A549 (cell line): ENCODE data around the gene TRPV3.

Experiments used
- BHLHE40 ChIP-seq: IDR thresholded peaks from 2 replicates; pipeline ENCODE4 v1.6.1; 2012; ENCODE audit warnings: low read depth, low read length, inconsistent platforms
- CTCF ChIP-seq: fragments of >200 bp; sonication (Bioruptor Twin); formaldehyde crosslinking; IDR thresholded peaks from 3 replicates; pipeline ENCODE4 v1.5.1; 2016
- ELK1 ChIP-seq: fragments of 150-350 bp; IDR thresholded peaks from 2 replicates; pipeline ENCODE4 v1.6.1; 2014; ENCODE audit warnings: low read depth, mild to moderate bottlenecking, low read length
- EP300 ChIP-seq, 2 experiments: fragments of >200 bp; sonication (Bioruptor Twin); formaldehyde crosslinking; IDR thresholded peaks; 2 replicates in 1 of 2; 3 replicates in 1 of 2; pipeline ENCODE4 v1.6.1; 2016 to 2017
- KDM1A ChIP-seq: fragments of 200-600 bp; sonication (generic); IDR thresholded peaks from 2 replicates; pipeline ENCODE4 v1.6.1; 2016; ENCODE audit warnings: low read depth, mild to moderate bottlenecking
- MAFK ChIP-seq: fragments of 450-650 bp; IDR thresholded peaks from 2 replicates; pipeline ENCODE4 v1.6.1; 2014; ENCODE audit not compliant: partially characterized antibody
- MAX ChIP-seq: IDR thresholded peaks from 2 replicates; pipeline ENCODE4 v1.6.1; 2012
- MYC ChIP-seq: IDR thresholded peaks from 2 replicates; pipeline ENCODE4 v1.6.1; 2012; ENCODE audit warnings: mild to moderate bottlenecking, inconsistent platforms, low read length, improper control_type of control experiment, borderline replicate concordance
- POLR2A ChIP-seq: IDR thresholded peaks from 2 replicates; pipeline ENCODE4 v1.6.1; 2012; ENCODE audit warnings: mild to moderate bottlenecking, low read length
- RFX5 ChIP-seq: fragments of 450-650 bp; IDR thresholded peaks from 2 replicates; pipeline ENCODE4 v1.7.1; 2014; ENCODE audit warnings: antibody characterized with exemption, mild to moderate bottlenecking, moderate library complexity
- SMC3 ChIP-seq: fragments of >200 bp; sonication (Bioruptor Twin); formaldehyde crosslinking; IDR thresholded peaks from 3 replicates; pipeline ENCODE4 v1.6.1; 2018; ENCODE audit warnings: inconsistent platforms
- ZSCAN20 ChIP-seq: fragments of 250-450 bp; sonication (Bioruptor Pico); IDR thresholded peaks from 2 replicates; pipeline ENCODE4 v1.8.0; 2022; ENCODE audit warnings: mild to moderate bottlenecking, moderate library complexity
- TF ChIP-seq, protein P1 (sequence below): fragments of 250-450 bp; sonication (Bioruptor Pico); IDR thresholded peaks from 2 replicates; pipeline ENCODE4 v1.5.0; 2021; ENCODE audit warnings: mild to moderate bottlenecking, moderate library complexity, borderline replicate concordance

GRCh38 chr17:3497101-3497500 lies 60.5 kb downstream of the TRPV3 start:
- TF ChIP-seq BHLHE40 (no peak), ELK1 (no peak), CTCF (no peak), EP300 (IDR thresholded peaks at IDR 0.05) (no peak), POLR2A (no peak), MAFK (no peak), KDM1A (no peak), ZSCAN20 (CRISPR knock-in tag) (no peak), MAX (no peak), SMC3 (no peak), RFX5 (no peak), MYC (no peak)
- TF ChIP-seq, protein P1, sequence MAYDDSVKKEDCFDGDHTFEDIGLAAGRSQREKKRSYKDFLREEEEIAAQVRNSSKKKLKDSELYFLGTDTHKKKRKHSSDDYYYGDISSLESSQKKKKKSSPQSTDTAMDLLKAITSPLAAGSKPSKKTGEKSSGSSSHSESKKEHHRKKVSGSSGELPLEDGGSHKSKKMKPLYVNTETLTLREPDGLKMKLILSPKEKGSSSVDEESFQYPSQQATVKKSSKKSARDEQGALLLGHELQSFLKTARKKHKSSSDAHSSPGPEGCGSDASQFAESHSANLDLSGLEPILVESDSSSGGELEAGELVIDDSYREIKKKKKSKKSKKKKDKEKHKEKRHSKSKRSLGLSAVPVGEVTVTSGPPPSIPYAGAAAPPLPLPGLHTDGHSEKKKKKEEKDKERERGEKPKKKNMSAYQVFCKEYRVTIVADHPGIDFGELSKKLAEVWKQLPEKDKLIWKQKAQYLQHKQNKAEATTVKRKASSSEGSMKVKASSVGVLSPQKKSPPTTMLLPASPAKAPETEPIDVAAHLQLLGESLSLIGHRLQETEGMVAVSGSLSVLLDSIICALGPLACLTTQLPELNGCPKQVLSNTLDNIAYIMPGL (CRISPR knock-in tag) = no peak
